SH-SY5Y (cell line): ENCODE measurements around the gene PRR13.

Source experiments
- GATA2 ChIP-seq: IDR thresholded peaks from 2 replicates; pipeline ENCODE4 v1.6.1; 2011; ENCODE audit warnings: mild to moderate bottlenecking, low read depth, low read length
- GATA3 ChIP-seq: IDR thresholded peaks from 2 replicates; pipeline ENCODE4 v1.6.1; 2011; ENCODE audit warnings: low read depth, mild to moderate bottlenecking, low read length, moderate library complexity

GRCh38 chr12:53410951-53411350 is 30.6 kb upstream of the PRR13 start:
- no peak for TF ChIP-seq GATA3
- TF ChIP-seq GATA2 = no peak
